Measurements from ENCODE around the gene PRKAR1B. TPM values are rescaled to one million over a fixed set of nuclear protein-coding genes. Genes with fewer than 3 reads are reported as not detected.
A peak's percentile ranks its signal among the peaks of the same experiment; 100 is the strongest.

PRKAR1B gene
- total RNA-seq, 1 experiment from 2014 or later: 14.1 TPM

DNA sequence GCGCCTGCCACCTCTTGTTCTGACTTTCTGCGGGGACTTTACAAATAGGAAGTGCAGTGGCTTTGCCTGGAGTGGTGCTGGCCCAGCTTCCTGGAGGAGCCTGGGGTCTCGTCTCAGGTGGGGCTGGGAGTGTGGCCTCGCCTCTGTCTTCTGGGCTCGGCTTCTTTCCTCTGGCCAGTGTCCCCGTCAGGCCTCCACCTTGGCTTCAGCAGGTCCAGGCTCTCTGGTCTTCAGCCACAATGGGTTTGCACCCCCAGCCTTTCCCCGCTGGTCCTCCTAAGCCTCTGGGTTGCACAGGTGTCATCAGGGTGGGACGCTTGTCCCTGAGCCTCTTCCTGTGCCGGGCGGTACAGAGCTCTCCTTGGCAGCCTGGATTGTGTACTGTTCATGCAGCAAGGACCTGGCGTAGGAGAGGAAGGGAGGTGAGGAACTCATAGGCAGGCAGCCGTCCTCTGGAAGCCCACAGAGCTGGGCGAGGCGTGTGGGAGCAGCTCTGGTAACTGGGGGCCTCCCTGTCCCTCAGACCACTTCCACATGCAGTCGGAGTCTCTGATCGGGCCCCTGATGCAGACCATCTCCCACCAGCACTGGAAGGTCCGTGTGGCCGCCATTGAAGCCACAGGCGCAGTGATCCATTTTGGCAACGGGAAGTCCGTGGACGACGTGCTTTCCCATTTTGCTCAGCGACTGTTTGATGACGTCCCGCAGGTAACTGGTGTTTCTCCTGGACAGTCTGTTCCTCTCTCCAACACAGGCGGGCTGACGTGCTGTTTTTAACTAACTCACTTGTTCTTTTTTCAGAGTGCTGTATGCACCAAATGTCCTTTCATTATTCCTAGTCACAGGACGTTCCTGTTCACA lies 2.3 kb upstream of the PRKAR1B start:
- intact Hi-C loops (cut with micrococcal nuclease): loop anchor here (5.0 kb wide), 1 partner anchor 212 kb away; the partner anchor contains the start of gene PDGFA
- Histone ChIP-seq H2AFZ (ENCODE audit: low read depth, low read length, poor library complexity, severe bottlenecking) (no peak overlapping the region), H4K20me1 (ENCODE audit: insufficient read depth) (no peaks in the 10 kb centered on the region), H3K27me3 (ENCODE audit: insufficient read depth, low read length) (no peaks in the 10 kb centered on the region), H3K36me3 (ENCODE audit: control insufficient read depth in 1 of 2, insufficient read depth in 2 of 2, low read length in 2 of 2) (peaks cover 7 to 55% of the 10 kb centered on the region in 2 experiments; a peak in 3 of 4 replicates), H3K4me2 (ENCODE audit: low read length) (no peak overlapping the region), H3K9ac (ENCODE audit: low read length) (no peak overlapping the region), H3K27ac (ENCODE audit: low read depth, low read length) (no peak overlapping the region), H3K79me2 (ENCODE audit: insufficient read depth, low read length) (peaks cover 83% of the 10 kb centered on the region), H3K4me3 (replicated peaks in 1 of 2; ENCODE audit: low read depth in 1 of 2, low read length in 2 of 2) (no peak overlapping the region), H3K4me1 (ENCODE audit: control insufficient read depth in 1 of 2, insufficient read depth in 2 of 2, low read length in 2 of 2) (peaks cover 23 to 40% of the 10 kb centered on the region in 2 experiments), H3K9me3 (ENCODE audit: control insufficient read depth in 1 of 2, insufficient read depth in 1 of 2, low read depth in 1 of 2, low read length in 2 of 2) (peaks cover 2 to 17% of the 10 kb centered on the region in 2 experiments; a peak in 2 of 4 replicates), H3K9me2 (ENCODE audit: insufficient read depth) (no peaks in the 10 kb centered on the region)
- BruUV-seq (replicated peaks): no TSS peak
- ChIA-PET POLR2A (no interaction called here), RAD21 (ENCODE audit: low non-redundant PET in 1 of 2, low total read pairs in 2 of 2, uncharacterized antibody in 2 of 2, unreplicated experiment in 2 of 2) (no interaction called here), CTCF (no interaction called here)
- DNase-seq (ENCODE audit: low read depth, low spot score) (no peak), ATAC-seq (no peak)
- TF ChIP-seq SP1 (IDR thresholded peaks at IDR 0.05; ENCODE audit: low read depth): no peak
- no peak for TF ChIP-seq SIN3A (IDR thresholded peaks at IDR 0.05; ENCODE audit: low read depth)
- no peak for TF ChIP-seq FOSL1 (IDR thresholded peaks at IDR 0.05; ENCODE audit: low read depth)
- TF ChIP-seq ELF1 (IDR thresholded peaks at IDR 0.05; ENCODE audit: borderline replicate concordance, low read depth): no peak
- TF ChIP-seq JUND (IDR thresholded peaks at IDR 0.05): no peak

DNA sequence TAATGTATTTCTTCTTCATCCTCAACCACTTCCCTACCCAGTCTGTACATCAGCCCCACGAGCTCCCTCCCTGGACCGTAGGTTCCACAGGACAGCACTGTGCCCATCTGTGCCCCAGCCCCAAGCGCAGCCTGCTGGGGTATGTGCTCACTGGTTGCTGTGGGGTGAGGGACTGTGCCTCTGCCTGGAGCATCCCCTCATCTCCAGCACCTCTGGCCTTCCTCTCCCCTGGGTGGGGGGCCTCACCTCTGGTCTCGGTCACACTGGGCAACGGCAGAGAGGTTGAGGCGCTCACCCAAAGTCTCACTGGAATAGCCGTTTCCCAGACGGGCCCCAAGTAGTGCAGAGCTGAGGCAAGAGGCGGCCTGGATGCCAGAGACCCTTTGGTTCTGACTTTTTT lies 1.5 kb upstream of the PRKAR1B start:
- intact Hi-C loops (cut with micrococcal nuclease): loop anchor here (5.0 kb wide), 1 partner anchor 211 kb away; the partner anchor contains the start of gene PDGFA
- ChIA-PET CTCF (no interaction called here), POLR2A (no interaction called here), RAD21 (ENCODE audit: low non-redundant PET in 1 of 2, low total read pairs in 2 of 2, uncharacterized antibody in 2 of 2, unreplicated experiment in 2 of 2) (interaction anchor here in 1 of 2 experiments (0.7 to 0.8 kb wide), 2 partner anchors 142 to 992 kb away, joined by 3 read pairs; no protein-coding TSS in a partner anchor)
- no TSS peak for BruUV-seq (replicated peaks)
- Histone ChIP-seq H3K9me2 (ENCODE audit: insufficient read depth) (no peaks in the 10 kb centered on the region), H3K4me1 (ENCODE audit: control insufficient read depth in 1 of 2, insufficient read depth in 2 of 2, low read length in 2 of 2) (peaks cover 23 to 40% of the 10 kb centered on the region in 2 experiments), H3K36me3 (ENCODE audit: control insufficient read depth in 1 of 2, insufficient read depth in 2 of 2, low read length in 2 of 2) (peaks cover 7 to 49% of the 10 kb centered on the region in 2 experiments; a peak in 2 of 4 replicates), H3K9ac (ENCODE audit: low read length) (peak overlapping the region; percentile 61; the same call in 1 of the 2 replicates), H4K20me1 (ENCODE audit: insufficient read depth) (no peaks in the 10 kb centered on the region), H3K4me3 (replicated peaks in 1 of 2; ENCODE audit: low read depth in 1 of 2, low read length in 2 of 2) (peak overlapping the region in 1 of 2 experiments; percentile 58; a peak in 2 of 4 replicates), H3K27ac (ENCODE audit: low read depth, low read length) (peak overlapping the region; percentile 46), H3K27me3 (ENCODE audit: insufficient read depth, low read length) (no peaks in the 10 kb centered on the region), H3K4me2 (ENCODE audit: low read length) (peak overlapping the region; percentile 79), H3K9me3 (ENCODE audit: control insufficient read depth in 1 of 2, insufficient read depth in 1 of 2, low read depth in 1 of 2, low read length in 2 of 2) (peaks cover 0 to 17% of the 10 kb centered on the region in 2 experiments; a peak in 1 of 4 replicates), H2AFZ (ENCODE audit: low read depth, low read length, poor library complexity, severe bottlenecking) (no peak overlapping the region), H3K79me2 (ENCODE audit: insufficient read depth, low read length) (peaks cover 79% of the 10 kb centered on the region)
- ATAC-seq (no peak), DNase-seq (ENCODE audit: low read depth, low spot score) (no peak)
- TF ChIP-seq FOSL1 (IDR thresholded peaks at IDR 0.05; ENCODE audit: low read depth): no peak
- no peak for TF ChIP-seq SIN3A (IDR thresholded peaks at IDR 0.05; ENCODE audit: low read depth)

Data from HCT116 (cell line).